CD4-positive, alpha-beta T cell treated with Interleukin-2 at 100 ng/mL for 4 hours (primary cell): Measurements from ENCODE around the gene B3GAT2.

ENCODE experiments used
- DNase-seq: peaks from one replicate; pipeline ENCODE4 v3.0.0-alpha.2; 2020; ENCODE audit warnings: low spot score

The B3GAT2 gene

DNA sequence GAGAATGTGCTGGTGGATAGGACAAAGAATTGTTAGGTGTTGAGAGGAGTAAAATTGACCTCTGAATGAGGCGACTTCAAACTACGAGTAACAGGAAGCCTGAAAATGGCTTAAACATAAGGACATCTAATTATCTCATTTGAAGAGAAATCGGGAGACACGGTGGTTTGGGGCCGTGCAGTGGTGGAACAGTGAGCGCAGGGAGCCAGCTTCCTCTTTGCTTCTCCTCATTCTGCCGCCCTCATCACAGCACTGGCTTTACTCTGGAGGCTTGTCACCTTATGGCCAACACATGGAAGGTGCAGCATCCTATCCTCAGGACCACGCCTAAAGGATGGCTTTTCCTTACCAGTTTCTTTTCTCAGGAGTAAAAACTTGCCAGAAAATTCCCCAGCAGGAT is 114.3 kb downstream of the B3GAT2 start:
- DNase-seq, result no peak

DNA sequence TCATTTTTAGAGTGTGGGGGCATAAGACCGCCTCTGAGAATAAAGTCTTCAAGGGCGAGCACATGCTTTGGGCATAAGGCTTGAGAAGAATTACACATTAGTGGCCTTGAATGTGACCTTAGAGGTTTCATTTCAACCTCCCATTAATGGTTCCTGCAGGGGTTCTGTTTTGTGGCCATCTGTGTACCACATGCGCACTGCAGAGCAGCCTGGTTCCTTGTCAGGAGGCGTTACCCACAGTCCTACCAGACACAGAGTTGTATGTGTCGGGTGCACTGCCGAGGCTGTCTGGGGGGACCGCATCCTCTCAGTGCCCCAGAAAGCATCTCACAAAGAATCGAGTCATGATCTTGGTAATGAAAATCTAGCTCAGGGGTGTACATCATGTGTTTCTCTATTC is 115.7 kb downstream of the B3GAT2 start:
- no peak for DNase-seq

DNA sequence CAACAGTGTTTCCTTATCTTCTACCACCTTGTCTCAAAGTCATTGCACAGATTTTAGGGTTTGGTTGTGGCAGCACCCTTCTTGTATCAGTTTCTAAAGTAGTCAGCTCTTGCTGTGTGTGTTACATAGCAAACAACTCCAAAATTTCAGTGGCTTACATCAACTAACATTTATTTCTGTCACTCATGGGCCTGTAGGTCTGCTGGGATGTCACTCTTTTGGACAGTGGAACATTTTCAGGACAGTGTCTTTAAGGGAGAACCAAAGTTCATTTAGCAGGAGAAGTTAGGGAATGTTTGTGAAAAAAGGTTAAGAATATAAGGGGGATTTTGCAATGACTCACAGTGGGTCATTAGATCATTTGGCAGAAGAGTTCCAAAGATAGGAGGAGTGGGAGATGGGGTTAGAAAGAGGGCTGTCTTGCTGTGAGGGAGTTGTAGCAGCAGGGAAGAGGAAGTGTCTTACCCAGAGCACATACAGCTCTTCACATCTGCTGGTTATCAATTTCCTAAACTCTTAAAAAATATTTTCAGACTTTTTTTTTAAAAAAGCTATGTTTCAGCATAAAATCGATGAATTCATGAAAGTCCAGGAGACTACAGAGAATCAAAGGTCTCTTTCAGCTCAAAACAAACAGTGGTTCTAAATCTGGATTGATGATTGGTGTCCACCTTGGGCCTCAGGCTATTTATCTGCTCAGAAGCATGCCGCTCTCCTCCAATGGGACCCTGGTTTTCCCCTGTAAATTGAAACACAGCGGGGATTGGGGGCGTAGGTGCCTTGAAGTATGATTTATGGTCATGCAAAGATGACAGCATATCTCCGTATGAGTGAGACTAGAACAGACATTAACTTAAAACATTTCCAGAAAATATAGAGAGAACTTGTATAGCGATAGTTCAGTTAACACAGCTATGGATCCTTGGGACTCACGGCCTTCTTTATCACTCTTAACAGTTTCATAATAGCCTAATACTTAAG is 117.3 kb downstream of the B3GAT2 start:
- DNase-seq, result no peak

DNA sequence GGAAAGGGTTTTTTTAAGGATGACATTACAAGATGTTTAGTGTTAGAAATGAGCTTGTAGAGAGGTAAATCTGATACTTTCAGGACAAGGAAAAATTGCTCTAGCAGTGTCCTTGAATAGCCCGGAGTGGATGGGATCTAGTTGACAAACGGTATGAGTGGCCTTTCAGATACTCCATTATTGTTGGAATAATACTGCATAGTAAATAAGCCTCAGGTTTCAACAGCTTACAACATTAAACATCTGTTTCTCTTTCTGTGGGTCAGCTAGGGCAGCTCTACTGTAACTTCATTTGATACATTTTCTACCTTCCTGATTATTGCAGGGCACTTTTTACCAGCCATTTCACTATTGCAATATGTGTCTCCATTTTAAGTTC is 118.0 kb downstream of the B3GAT2 start:
- DNase-seq, result no peak

DNA sequence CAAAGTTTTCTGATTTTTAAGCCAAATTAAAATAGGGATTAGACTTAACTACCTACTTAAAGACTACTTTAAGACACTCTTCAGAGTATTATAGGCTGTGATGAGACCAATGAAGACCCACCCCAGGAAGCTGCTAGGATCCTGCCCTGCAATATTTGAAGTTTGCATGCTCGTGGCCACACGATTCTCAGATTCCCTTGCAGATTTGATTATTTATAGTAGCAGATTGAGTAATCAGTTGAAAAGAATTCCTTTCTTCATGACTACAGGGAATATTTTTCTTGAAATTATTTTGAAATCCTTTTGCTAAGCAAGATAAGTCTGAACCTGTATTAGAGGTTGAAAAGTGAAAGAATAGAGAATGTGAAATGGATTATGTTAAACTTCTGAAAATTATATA is 122.3 kb downstream of the B3GAT2 start:
- DNase-seq, result no peak

DNA sequence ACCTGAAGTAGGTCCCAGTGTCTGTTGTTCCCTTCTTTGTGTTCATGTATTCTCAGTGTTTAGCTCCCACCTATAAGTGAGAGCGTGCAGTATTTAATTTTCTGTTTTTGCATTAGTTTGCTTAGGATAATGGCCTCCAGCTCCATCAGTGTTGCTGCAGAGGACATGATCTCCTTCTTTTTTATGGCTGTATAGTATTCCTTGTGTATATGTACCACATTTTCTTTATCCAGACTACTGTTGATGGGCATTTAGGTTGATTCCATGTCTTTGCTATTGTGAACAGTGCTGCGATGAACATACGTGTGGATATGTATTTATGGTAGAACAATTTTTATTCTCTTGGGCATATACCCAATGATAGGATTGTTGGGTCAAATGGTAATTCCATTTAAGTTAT is 125.4 kb downstream of the B3GAT2 start:
- no peak for DNase-seq

DNA sequence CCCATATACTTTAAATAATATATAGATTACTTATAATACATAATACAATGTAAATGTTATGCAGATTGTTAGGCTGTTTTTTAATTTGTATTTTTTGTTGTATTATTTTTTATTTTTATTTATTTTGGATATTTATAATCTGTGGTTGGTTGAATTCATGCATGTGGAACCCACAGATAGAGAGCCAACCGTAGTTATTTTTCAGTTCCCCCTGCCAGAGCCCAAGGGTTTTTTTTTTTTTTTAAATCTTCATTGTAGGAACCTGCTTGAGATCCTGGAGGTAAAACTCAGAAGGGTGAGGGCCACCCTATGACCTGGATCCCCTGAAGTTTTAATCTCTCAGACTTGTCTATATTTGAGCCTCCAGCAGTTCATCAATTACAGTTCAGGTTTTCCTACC is 133.2 kb downstream of the B3GAT2 start:
- no peak for DNase-seq

DNA sequence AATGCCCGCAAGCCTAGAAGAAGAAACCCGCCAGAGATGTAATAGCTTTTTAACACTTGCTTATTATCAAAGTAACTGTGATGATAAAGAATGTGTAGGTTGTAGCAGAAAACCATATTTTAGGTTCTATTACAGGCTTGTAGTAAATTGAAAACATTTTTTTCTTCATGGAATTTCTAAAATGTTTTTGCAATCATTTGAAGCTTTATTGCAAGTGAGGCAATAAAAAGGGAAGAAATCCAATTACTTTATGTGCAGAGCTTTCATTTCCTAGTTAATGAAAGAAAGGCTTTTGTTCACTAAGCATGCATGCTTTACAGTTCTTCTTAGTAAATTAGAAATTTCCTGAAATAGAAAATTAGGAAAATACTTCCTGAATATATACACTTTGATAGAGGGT is 135.1 kb downstream of the B3GAT2 start:
- DNase-seq, result no peak

DNA sequence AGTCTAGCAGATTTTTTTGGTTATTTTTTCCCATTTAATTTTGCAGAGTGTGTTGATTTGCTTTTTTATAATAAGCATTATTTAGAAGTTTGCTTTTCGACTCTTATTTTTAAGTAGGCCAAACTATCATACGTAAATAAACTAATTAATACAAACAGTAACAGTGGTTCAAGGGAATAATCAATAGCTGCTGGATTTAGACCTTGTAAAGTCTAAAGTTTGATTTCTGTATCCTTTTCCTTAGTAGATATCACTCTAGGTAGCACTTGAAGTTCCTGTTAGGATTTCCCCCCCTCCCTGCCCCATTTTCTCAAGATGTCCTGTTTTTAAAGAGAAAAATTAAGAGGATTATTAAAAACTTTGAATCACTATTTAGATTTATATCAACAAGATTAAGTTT is 136.1 kb downstream of the B3GAT2 start:
- DNase-seq, result no peak

DNA sequence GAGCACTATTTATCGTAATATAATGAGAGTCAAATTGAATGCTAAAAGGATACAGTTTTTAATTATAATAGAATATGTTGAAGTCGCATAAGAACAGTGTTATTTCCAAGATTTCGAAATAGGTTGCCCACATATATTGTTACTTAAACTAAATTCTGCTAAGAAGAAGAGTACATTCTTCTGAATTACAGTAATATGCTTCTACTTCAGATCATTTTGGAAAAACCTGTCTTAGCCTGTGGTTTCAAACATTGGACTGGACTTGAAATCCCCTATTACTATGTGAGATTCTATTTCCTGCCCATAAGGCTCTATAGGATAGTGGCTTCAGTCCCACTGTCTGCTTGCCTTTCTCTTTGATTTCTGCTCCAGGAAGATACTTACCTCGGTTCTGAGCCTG is 137.2 kb downstream of the B3GAT2 start:
- no peak for DNase-seq

DNA sequence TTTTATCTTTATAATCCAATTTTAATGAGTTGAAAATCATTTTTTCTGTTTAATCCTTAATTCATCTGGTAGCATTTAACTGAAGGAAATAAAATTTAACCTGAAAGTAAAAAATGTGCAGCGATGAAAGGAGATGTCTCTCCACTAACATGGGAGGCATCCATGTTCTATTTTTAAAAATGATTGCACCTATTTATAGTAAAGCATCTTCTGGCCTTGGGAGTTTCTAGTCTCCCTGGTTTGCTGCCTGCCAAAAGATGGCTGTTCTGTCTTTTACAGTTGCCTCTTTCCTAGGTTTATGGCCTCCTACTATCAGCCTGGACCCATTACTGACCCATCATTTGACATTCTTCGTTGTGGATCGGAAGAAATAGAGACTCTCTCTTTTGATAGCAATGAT is 143.0 kb downstream of the B3GAT2 start:
- DNase-seq, result no peak

DNA sequence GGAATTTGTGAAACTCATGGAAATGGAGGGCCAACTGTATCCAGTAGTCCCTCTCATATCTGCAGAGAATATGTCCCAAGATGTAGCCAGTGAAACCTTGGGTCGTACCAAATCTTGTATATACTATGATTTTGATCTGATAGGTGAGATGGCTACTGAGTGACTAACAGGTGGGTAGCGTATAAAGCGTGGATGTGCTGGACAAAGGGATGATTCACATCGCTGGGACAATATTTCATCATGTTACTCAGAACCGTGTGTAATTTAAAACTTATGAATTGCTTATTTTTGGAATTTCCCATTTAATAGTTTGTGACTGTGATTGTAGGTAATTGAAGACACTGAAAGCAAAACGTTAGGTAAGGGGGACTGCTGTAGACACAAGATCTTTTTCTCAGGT is 145.1 kb downstream of the B3GAT2 start:
- DNase-seq, result no peak
